Mucosa of descending colon (tissue), 3 donors: ENCODE data around the gene XPO1. TPM values are rescaled to one million over a fixed set of nuclear protein-coding genes. Genes with fewer than 3 reads are reported as not detected.
A peak's percentile ranks its signal among the peaks of the same experiment; 100 is the strongest.
"Not testable (repeated sequence)": the region's sequence is repeated elsewhere in the genome, so short reads cannot be mapped to it uniquely, and the experiment has no call there.

Experiments used
- ATAC-seq: fragments of 200-7000 bp; cut with Tn5 transposase; one replicate; pipeline ENCODE4 v1.9.1; 2020; ENCODE audit warnings: mild to moderate bottlenecking, moderate library complexity
- DNase-seq, 3 donors: peaks; one replicate each; pipeline ENCODE4 v3.0.0-alpha.2; 2020
- H3K36me3 ChIP-seq: fragments of 200-600 bp; one replicate; pipeline ENCODE4 v1.8.0; 2021; ENCODE audit warnings: low read depth, mild to moderate bottlenecking
- H3K4me1 ChIP-seq: fragments of 200-600 bp; one replicate; pipeline ENCODE4 v1.8.0; 2021; ENCODE audit warnings: low read depth, mild to moderate bottlenecking
- H3K4me3 ChIP-seq: fragments of 200-600 bp; one replicate; pipeline ENCODE4 v1.8.0; 2021; ENCODE audit warnings: mild to moderate bottlenecking
- H3K9me3 ChIP-seq: fragments of 200-600 bp; one replicate; pipeline ENCODE4 v1.8.0; 2021; ENCODE audit warnings: mild to moderate bottlenecking
- CTCF ChIP-seq: fragments of 200-600 bp; IDR thresholded peaks from one replicate; pipeline ENCODE4 v1.8.0; 2022; ENCODE audit warnings: antibody characterized with exemption, mild to moderate bottlenecking
- intact Hi-C, 2 donors: fragments of 100-400 bp; cut with DNase I in 1 of 2; cut with micrococcal nuclease in 1 of 2; formaldehyde crosslinking; loops; one replicate each; pipeline versions ENCODE4 v1.11.0 to v1.11.1; 2022; cut with DNase I, micrococcal nuclease
- long read RNA-seq, 2 donors: library from polyadenylated mRNA; unstranded; transcript quantifications; one replicate each; pipeline ENCODE4 v2.0.0, GENCODE V29; 2019 to 2021
- total RNA-seq, 3 donors: library from RNA; stranded (reverse); fragmentation: NEBNext Ultra II Directional in 2 of 3; extraction: Animal tissue kit (Norgen Biotek cat#: 25700) in 2 of 3; gene quantifications; one replicate each; pipeline versions ENCODE4 v1.2.1 to v1.2.4, GENCODE V29; 2021 to 2023
- donor health status: DM: no; HTN: no; CAD: no; lungs with moderate emphysema.
- donor health status: DM: no; HTN: no; CAD: no.
- donor health status: DM: no; HTN: yes; CAD: no.

Gene XPO1
- total RNA-seq = 10 to 100 TPM; 76.8 to 94.1 (median 87.5) TPM
- long read RNA-seq, donor 1, full-length matches to known transcripts = 35 of 53 reads
- long read RNA-seq, donor 1, partial matches to known transcripts = 7 of 53 reads
- long read RNA-seq, donor 1, other reads (novel, unspliced or antisense) = 11 of 53 reads
- long read RNA-seq, donor 2, partial matches to known transcripts = 2 of 3 reads
- long read RNA-seq, donor 2, other reads (novel, unspliced or antisense) = 1 of 3 reads

GRCh38 chr2:61538200-61538919 is at the start of gene XPO1:
TSS of gene XPO1 (minus strand) at chr2:61538356. CDS start at chr2:61533897, 4,459 bp downstream.
- peaks cover 20% of the 10 kb centered on the region for H3K4me1 ChIP-seq
- TF ChIP-seq CTCF = peak; percentile 8
- intact Hi-C loops = no loop called here
- ATAC-seq (peak; percentile 91), DNase-seq (peak; percentile 99 to 100 (median 99))
- H3K4me3 ChIP-seq = peak within 1 kb of the TSS; percentile 74
- H3K9me3 ChIP-seq = no peaks in the 10 kb centered on the region
- no peaks in the 10 kb centered on the region for H3K36me3 ChIP-seq

DNA sequence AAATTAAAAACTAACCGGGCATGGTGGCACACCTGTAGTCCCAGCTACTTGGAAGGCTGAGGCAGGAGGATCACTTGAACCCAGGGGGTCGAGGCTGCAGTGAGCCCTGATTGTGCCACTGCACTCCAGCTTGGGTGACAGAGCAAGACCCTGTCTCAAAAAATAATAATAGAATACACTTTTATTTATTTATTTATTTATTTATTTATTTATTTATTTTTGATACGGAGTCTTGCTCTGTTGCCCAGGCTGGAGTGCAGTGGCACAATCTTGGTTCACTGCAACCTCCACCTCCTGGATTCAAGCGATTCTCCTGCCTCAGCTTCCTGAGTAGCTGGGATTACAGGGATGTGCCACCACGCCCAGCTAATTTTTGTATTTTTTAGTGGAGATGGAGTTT is 48.8 kb upstream of the XPO1 start:
- H3K4me1 ChIP-seq, intact Hi-C loops, H3K36me3 ChIP-seq, H3K4me3 ChIP-seq, DNase-seq, H3K9me3 ChIP-seq, ATAC-seq: not testable (repeated sequence)

GRCh38 chr2:61585383-61585782 is 47.2 kb upstream of the XPO1 start:
- ATAC-seq (no peak), DNase-seq (no peak)
- Histone ChIP-seq H3K9me3 (no peaks in the 10 kb centered on the region), H3K4me3 (no peak overlapping the region), H3K36me3 (no peaks in the 10 kb centered on the region), H3K4me1 (no peaks in the 10 kb centered on the region)
- intact Hi-C loops = no loop called here
- no peak for TF ChIP-seq CTCF

DNA sequence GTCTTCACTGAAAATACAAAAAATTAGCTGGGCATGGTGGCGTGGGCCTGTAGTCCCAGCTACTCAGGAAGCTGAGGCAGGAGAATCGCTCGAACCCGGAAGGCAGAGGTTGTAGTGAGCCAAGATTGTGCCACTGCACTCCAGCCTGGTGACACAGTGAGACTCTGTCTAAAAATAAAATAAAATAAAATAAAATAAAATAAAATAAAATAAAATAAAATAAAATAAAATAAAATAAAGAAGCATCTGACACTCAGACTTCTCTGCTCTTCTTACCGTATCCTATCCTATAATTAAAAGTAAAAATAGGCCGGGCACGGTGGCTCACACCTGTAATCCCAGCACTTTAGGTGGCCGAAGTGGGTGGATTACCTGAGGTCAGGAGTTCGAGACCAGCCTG is 46.2 kb upstream of the XPO1 start:
- intact Hi-C loops, H3K4me1 ChIP-seq, DNase-seq, H3K36me3 ChIP-seq, H3K9me3 ChIP-seq, H3K4me3 ChIP-seq, ATAC-seq: not testable (repeated sequence)

DNA sequence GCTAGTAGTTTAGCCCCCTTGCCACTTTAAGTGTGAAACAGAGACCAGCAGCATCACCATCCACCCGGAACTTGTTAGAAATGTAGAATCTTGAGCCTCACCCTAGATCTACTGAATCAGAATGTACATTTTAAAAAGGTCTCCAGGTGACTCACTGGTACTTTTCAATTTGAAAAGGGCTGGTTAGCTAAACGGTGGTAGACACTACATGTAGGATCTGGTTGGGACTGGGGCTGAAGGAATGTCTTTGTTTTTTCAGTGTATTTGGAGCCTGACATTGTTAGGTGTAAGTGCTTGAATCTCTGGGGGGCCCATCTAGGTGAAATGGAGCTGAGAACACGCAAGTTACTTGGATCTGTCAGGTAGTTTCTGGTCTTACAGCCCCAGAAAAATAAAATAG is 44.0 kb upstream of the XPO1 start:
- ATAC-seq (no peak), DNase-seq (no peak)
- Histone ChIP-seq H3K4me3 (no peak overlapping the region), H3K9me3 (no peaks in the 10 kb centered on the region), H3K4me1 (no peaks in the 10 kb centered on the region), H3K36me3 (no peaks in the 10 kb centered on the region)
- no peak for TF ChIP-seq CTCF
- intact Hi-C loops = no loop called here

GRCh38 chr2:61581716-61582115 is 43.6 kb upstream of the XPO1 start:
- intact Hi-C loops = no loop called here
- no peak for TF ChIP-seq CTCF
- ATAC-seq = no peak
- H3K9me3 ChIP-seq = no peaks in the 10 kb centered on the region
- no peak for DNase-seq
- H3K36me3 ChIP-seq = no peaks in the 10 kb centered on the region
- H3K4me3 ChIP-seq = no peak overlapping the region
- no peaks in the 10 kb centered on the region for H3K4me1 ChIP-seq
